Pancreas (tissue), 10 donors: Measurements from ENCODE around the gene FMNL3. TPM values are rescaled to one million over a fixed set of nuclear protein-coding genes. Genes with fewer than 3 reads are reported as not detected.
"Not testable (repeated sequence)": the region's sequence is repeated elsewhere in the genome, so short reads cannot be mapped to it uniquely, and the experiment has no call there.

Experiments used
- ATAC-seq, 4 donors: fragments of 200-7000 bp; cut with Tn5 transposase; one replicate each; pipeline versions ENCODE4 v1.8.0 to v1.9.1; 2020; ENCODE audit warnings: mild to moderate bottlenecking in 4 of 4, moderate library complexity in 4 of 4
- DNase-seq, 6 donors: peaks; one replicate each; pipeline ENCODE4 v3.0.0-alpha.2; 2020
- FAIRE-seq: peaks from 2 replicates; lab custom pipeline; 2012; peaks lifted over from hg19 to GRCh38; lab: Jason Lieb, UNC
- H3K27ac ChIP-seq, 4 donors: fragments of 200-600 bp; sonication (generic); 1 replicate in 3 of 4; 2 replicates in 1 of 4; pipeline versions ENCODE4 v1.5.0 to v1.8.0; 2020
- H3K27me3 ChIP-seq, 4 donors: fragments of 200-600 bp; one replicate each; pipeline ENCODE4 v1.8.0; 2021
- H3K36me3 ChIP-seq, 3 donors: fragments of 200-600 bp; sonication (generic) in 1 of 3; one replicate each; pipeline versions ENCODE4 v1.5.0 to v1.8.0; 2020 to 2021
- H3K4me1 ChIP-seq, 3 donors: fragments of 200-600 bp; one replicate each; pipeline ENCODE4 v1.8.0; 2021
- H3K4me3 ChIP-seq, 4 donors: fragments of 200-600 bp; sonication (generic) in 2 of 4; one replicate each; pipeline versions ENCODE4 v1.5.0 to v1.8.0; 2020 to 2021
- H3K9me3 ChIP-seq, 4 donors: fragments of 200-600 bp; one replicate each; pipeline ENCODE4 v1.8.0; 2021
- WGBS, 2 donors: extraction: QIAGEN DNeasy Blood & Tissue Kit; methylation state at CpG; one replicate each; pipeline ENCODE4 v1.1.7; 2013; 5-methylcytosine and 5-hydroxymethylcytosine counted together
- intact Hi-C, 3 donors: fragments of 100-400 bp; cut with DNase I; formaldehyde crosslinking; loops; one replicate each; pipeline versions ENCODE4 v1.11.1 to v1.14.2; 2022
- polyA plus RNA-seq, 2 donors: library from polyadenylated mRNA; stranded (reverse); fragments of 200-250 nt; gene quantifications; one replicate each; pipeline ENCODE4 v1.2.3, GENCODE V29; 2013
- total RNA-seq, 6 donors: library from RNA; stranded (reverse); fragmentation: NEBNext Ultra II Directional in 4 of 6; extraction: Animal tissue kit (Norgen Biotek cat#: 25700) in 4 of 6; gene quantifications; one replicate each; pipeline versions ENCODE4 v1.2.1 to v1.2.4, GENCODE V29; 2021 to 2023
- TF ChIP-seq, protein P1 (sequence below), 4 donors: fragments of 200-600 bp; sonication (generic) in 3 of 4; IDR thresholded peaks; one replicate each; pipeline versions ENCODE4 v1.5.0 to v1.8.0; 2021; ENCODE audit warnings: antibody characterized with exemption in 4 of 4
- donor health status: healthy with polysubstance abuse.
- donor health status: DM: no; HTN: no; CAD: no; lungs with moderate emphysema.
- donor health status: DM: no; HTN: no; CAD: no.
- donor health status: control.
- donor health status: control.
- donor health status: Bipolar disorder and iron deficiency.
- donor health status: DM: yes; HTN: yes; CAD: no.
- donor health status: DM: no; HTN: no; CAD: no.
- donor health status: DM: no; HTN: no; CAD: no.
- donor health status: DM: yes; HTN: yes; CAD: no.

FMNL3 gene
- total and polyA plus RNA-seq, 8 donors, result 1.8 to 13.5 (median 3.0) TPM

DNA sequence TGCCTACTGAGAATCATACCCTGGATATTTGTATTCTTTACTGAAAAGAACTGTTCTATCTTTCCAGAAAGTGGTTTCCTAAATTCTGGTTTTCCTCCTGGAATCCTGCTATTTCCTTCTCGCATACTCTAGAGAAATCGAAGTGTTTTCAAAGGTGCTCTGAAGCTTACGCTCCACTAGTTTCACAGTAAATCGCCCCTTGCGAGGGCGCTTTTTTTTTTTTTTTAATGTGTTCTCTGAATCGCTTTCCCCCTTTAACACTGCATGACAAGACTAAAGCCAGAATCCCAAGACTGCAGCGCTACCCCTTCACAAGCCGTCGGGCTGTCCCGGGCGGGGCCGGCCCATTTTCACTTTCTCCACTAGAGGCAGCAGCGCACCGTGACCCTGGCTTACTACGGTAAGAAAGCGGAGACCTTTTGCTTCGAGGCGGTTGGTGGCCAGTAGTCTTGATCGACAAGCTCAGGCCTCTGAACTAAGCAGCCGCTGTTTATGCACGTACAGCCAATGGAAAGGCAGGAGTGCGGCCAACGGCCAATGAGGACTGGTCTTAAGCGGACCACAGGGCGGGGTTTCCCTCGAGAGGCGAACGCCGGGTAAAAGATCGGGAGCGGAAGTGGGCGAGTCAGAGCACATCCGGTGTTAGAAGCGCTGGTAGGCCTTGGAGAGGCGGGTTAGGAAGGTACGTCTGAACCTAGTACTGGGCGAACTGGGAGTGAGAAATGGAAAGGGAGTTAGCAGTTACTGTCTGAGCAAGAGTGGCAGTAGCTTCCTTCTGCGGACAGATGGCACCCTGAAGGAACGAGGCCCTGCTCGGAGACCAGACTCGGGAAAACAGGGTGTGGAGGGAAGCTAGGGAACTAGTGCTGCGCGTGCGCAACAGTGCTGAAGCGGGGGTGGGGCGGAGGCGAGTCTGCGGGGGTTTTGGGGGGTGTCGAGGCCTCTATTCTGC is 34.0 kb upstream of the FMNL3 start, which contains the start of gene TMBIM6:
TMBIM6 (plus strand) TSS at position 628 of the 952 bp plus-strand sequence. CDS start 10,937 bp downstream, outside the sequence.
- WGBS, 2 donors, result 4% methylated on average over 50 of the region's 50 CpGs
- H3K4me1 ChIP-seq, result peaks cover 17 to 25% (median 19%) of the 10 kb centered on the region in 3 donors
- H3K36me3 ChIP-seq, result no peaks in the 10 kb centered on the region
- peak within 1 kb of the TSS; percentile 65 to 82 (median 70) for H3K4me3 ChIP-seq
- peak; percentile 94 to 100 (median 99) for DNase-seq
- peak; percentile 92 to 97 (median 94) for ATAC-seq
- TF ChIP-seq, protein P1, sequence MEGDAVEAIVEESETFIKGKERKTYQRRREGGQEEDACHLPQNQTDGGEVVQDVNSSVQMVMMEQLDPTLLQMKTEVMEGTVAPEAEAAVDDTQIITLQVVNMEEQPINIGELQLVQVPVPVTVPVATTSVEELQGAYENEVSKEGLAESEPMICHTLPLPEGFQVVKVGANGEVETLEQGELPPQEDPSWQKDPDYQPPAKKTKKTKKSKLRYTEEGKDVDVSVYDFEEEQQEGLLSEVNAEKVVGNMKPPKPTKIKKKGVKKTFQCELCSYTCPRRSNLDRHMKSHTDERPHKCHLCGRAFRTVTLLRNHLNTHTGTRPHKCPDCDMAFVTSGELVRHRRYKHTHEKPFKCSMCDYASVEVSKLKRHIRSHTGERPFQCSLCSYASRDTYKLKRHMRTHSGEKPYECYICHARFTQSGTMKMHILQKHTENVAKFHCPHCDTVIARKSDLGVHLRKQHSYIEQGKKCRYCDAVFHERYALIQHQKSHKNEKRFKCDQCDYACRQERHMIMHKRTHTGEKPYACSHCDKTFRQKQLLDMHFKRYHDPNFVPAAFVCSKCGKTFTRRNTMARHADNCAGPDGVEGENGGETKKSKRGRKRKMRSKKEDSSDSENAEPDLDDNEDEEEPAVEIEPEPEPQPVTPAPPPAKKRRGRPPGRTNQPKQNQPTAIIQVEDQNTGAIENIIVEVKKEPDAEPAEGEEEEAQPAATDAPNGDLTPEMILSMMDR (IDR thresholded peaks at IDR 0.05), result peak; percentile 91 to 97 (median 94)
- no peaks in the 10 kb centered on the region for H3K9me3 ChIP-seq
- H3K27ac ChIP-seq, result peak within 1 kb of the TSS; percentile 91 to 98 (median 96)
- FAIRE-seq, result peak; percentile 98
- intact Hi-C loops, result no loop called here
- H3K27me3 ChIP-seq, result no peaks in the 10 kb centered on the region

DNA sequence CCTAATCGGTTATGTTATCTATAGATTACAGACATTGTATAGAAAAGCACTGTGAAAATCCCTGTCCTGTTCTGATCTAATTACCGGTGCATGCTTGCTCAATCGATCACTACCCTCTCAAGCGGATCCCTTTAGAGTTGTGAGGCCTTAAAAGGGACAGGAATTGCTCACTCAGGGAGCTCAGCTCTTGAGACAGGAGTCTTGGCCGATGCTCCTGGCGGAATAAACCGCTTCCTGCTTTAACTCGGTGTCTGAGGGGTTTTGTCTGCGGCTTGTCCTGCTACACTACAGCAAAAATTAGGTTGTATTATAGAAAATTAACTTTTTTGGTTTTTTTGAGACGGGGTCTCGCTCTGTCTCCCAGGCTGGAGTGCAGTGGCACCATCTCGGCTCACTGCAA is 33.1 kb upstream of the FMNL3 start:
- H3K27me3 ChIP-seq, FAIRE-seq, H3K4me3 ChIP-seq, intact Hi-C loops, ATAC-seq, DNase-seq, H3K27ac ChIP-seq, H3K36me3 ChIP-seq, H3K9me3 ChIP-seq: not testable (repeated sequence)
- peaks cover 17 to 21% (median 18%) of the 10 kb centered on the region in 3 donors for H3K4me1 ChIP-seq
- 84 to 85% methylated on average over 12 of the region's 12 CpGs for WGBS, 2 donors

DNA sequence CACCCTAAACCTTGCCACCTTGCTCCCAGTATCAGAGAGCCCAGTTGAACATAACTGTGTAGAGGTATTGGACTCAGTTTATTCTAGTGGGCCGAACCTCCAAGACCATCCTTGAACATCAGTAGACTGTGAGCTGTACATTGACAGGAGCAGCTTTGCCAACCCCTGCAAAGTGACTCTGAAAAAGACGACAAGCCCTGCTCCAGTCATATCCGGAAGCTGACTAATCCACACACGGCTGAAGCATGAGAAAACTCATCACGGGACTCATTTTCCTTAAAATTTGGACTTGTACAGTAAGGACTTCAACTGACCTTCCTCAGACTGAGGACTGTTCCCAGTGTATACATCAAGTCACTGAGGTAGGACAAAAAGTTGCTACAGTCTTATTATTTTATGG is 31.5 kb upstream of the FMNL3 start:
- DNase-seq, intact Hi-C loops, H3K4me1 ChIP-seq, H3K9me3 ChIP-seq, H3K27ac ChIP-seq, H3K36me3 ChIP-seq, H3K4me3 ChIP-seq, ATAC-seq, FAIRE-seq, H3K27me3 ChIP-seq: not testable (repeated sequence)
- 67 to 75% methylated on average over 5 of the region's 5 CpGs for WGBS, 2 donors

DNA sequence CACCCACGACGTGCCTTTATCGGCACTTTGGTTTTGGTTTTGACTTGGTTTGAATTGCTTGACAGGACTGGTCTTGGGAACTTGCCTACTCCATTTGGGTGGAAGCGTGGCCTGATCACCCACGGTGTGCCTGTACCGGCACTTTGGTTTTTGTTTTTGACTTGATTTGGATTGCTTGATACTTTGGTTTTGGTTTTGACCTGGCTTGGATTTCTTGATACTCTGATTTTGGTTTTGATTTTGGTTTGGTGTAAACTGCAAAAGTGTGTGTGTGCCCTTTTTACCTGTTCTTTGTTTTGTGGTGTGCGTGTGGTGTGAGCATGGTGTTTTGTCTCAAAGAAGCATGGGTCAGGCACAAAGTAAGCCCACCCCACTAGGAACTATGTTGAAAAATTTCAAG is 27.7 kb upstream of the FMNL3 start:
- H3K27ac ChIP-seq, H3K4me3 ChIP-seq, ATAC-seq, FAIRE-seq, intact Hi-C loops, H3K36me3 ChIP-seq, DNase-seq, H3K27me3 ChIP-seq, H3K4me1 ChIP-seq, H3K9me3 ChIP-seq: not testable (repeated sequence)
- WGBS, 2 donors, result 92 to 98% methylated on average over 7 of the region's 7 CpGs

DNA sequence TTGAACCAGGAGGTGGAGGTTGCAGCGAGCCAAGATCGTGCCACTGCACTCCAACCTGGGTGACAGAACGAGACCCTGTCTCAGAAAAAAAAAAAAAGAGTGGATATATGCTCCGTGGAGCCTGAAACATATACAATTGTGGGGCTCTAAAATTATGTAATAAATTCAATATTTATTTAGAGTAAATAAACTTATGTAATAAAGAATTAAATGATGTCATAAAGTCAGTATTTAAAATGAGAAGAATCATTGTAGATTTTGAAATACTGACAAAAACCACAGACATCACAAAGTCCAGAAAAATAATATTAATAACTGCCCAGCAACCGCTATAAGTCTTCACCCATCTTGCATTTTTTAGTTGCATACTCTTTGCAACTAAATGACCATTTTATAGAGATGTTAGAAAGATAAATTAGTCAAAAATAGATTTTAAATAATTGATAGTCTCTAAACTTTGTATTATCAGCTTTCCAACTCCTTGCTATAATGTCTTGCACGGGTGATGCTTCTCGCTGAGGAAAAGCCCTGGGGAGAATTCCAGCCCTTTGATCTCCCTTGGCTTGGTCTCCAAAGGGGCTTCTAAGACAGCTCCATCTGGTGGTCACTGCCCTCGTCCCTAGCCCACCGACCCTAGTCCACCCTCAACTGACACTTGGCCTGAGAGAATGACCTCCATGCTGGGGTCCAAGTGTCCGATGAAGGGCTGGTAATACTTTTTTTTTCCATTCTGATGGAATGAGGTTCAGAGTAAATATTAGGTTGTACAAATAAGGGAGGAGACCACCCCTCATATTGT is 26.2 kb upstream of the FMNL3 start:
- H3K27me3 ChIP-seq, result no peaks in the 10 kb centered on the region
- FAIRE-seq (no peak), DNase-seq (no peak), ATAC-seq (no peak)
- no peaks in the 10 kb centered on the region for H3K9me3 ChIP-seq
- H3K4me3 ChIP-seq, result no peak overlapping the region
- TF ChIP-seq, protein P1 (IDR thresholded peaks at IDR 0.05), result no peak
- intact Hi-C loops, result no loop called here
- no peaks in the 10 kb centered on the region for H3K36me3 ChIP-seq
- no peaks in the 10 kb centered on the region for H3K4me1 ChIP-seq
- H3K27ac ChIP-seq, result no peak overlapping the region
- WGBS, 2 donors, result 74 to 83% methylated on average over 10 of the region's 10 CpGs

DNA sequence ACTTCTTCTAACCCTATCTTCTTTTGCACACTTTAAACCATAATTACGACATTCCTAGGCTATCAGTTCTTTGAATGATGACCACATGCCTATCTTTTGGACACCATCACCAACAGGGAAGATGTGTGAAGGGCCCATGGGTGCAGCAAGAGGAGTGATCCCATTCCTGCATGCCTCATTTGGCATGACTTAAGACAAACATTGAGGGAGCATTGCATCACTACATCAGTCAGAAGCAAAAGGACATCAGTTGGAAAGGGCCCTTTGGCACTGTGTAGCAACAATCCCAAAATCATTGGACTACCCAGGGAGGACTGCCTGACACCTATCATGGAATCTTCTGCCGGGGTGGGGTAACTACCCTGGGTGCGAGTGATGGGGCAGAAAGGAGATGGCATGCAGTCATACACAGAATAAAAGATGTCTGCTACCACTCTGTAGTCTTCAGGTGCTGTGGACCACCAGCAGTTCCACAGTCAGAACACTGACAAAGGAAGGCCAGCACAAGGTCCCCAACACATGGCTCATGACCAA is 23.4 kb upstream of the FMNL3 start:
- TF ChIP-seq, protein P1 (IDR thresholded peaks at IDR 0.05), result no peak
- H3K27ac ChIP-seq, result no peak overlapping the region
- ATAC-seq (no peak), FAIRE-seq (no peak), DNase-seq (no peak)
- WGBS, 2 donors, result 77 to 91% methylated on average over 3 of the region's 3 CpGs
- no peak overlapping the region for H3K4me3 ChIP-seq
- H3K9me3 ChIP-seq, result no peaks in the 10 kb centered on the region
- intact Hi-C loops, result no loop called here
- H3K27me3 ChIP-seq, result no peaks in the 10 kb centered on the region
- no peaks in the 10 kb centered on the region for H3K36me3 ChIP-seq
- H3K4me1 ChIP-seq, result no peaks in the 10 kb centered on the region
